ENCODE results near the gene QPRT. TPM values are rescaled to one million over a fixed set of nuclear protein-coding genes. Genes with fewer than 3 reads are reported as not detected.

Gene QPRT
- total and polyA plus RNA-seq, 2 experiments from 2014 or later, result 65.4 to 128 TPM

- TF ChIP-seq REST (IDR thresholded peaks at IDR 0.05; ENCODE audit: unreplicated experiment) (no peak), EZH2 (IDR thresholded peaks at IDR 0.05; ENCODE audit: low read depth, unreplicated experiment) (no peak), ETS1 (IDR thresholded peaks at IDR 0.05) (no peak)
Measured at GRCh38 chr16:29712809-29713208, 33.8 kb downstream of the QPRT start (continued).

GRCh38 chr16:29714396-29714795 is 35.4 kb downstream of the QPRT start:
- Histone ChIP-seq H3K36me3 (ENCODE audit: insufficient read depth) (peaks cover 35% of the 10 kb centered on the region), H3K4me2 (no peak overlapping the region), H3K27me3 (ENCODE audit: insufficient read depth) (no peaks in the 10 kb centered on the region), H3K79me2 (replicated peaks; ENCODE audit: insufficient read depth) (peaks cover 93% of the 10 kb centered on the region), H4K20me1 (replicated peaks; ENCODE audit: insufficient read depth) (peaks cover 27% of the 10 kb centered on the region), H3K27ac (ENCODE audit: low read depth) (peak overlapping the region; percentile 51; the same call in 1 of the 2 replicates), H2AFZ (no peak overlapping the region), H3K4me3 (no peak overlapping the region), H3F3A (replicated peaks; ENCODE audit: low read depth) (peaks cover 29% of the 10 kb centered on the region; the same call in 1 of the 2 replicates), H3K9me2 (ENCODE audit: insufficient read depth) (no peaks in the 10 kb centered on the region), H3K4me1 (ENCODE audit: insufficient read depth) (peaks cover 53% of the 10 kb centered on the region)
- H3K36me3 Mint-ChIP-seq (ENCODE audit: low read depth), result peaks cover 89% of the 10 kb centered on the region
- DNase-seq (ENCODE audit: low spot score) (no peak), ATAC-seq (no peak)
- peaks cover 28% of the 10 kb centered on the region for H3K27me3 Mint-ChIP-seq (ENCODE audit: insufficient read depth, low read depth, poor library complexity)
- H3K4me1 Mint-ChIP-seq, result peaks cover 47% of the 10 kb centered on the region
- H3K4me3 Mint-ChIP-seq, result no peak overlapping the region
- no peak overlapping the region for H3K27ac Mint-ChIP-seq
- peaks cover 7% of the 10 kb centered on the region; the same call in 2 of the 3 replicates for H3K9me3 Mint-ChIP-seq
- TF ChIP-seq CREB1 (CRISPR knock-in tag; IDR thresholded peaks at IDR 0.05; ENCODE audit: low read depth) (no peak), ZNF114 (CRISPR knock-in tag; IDR thresholded peaks at IDR 0.05) (no peak), CTCF (conservative IDR thresholded peaks at IDR 0.05; ENCODE audit: low read depth in 2 of 2) (no peak), JUNB (IDR thresholded peaks at IDR 0.05; ENCODE audit: unreplicated experiment) (no peak), NANOG (IDR thresholded peaks at IDR 0.05; ENCODE audit: borderline replicate concordance) (no peak), STAT1 (IDR thresholded peaks at IDR 0.05; ENCODE audit: unreplicated experiment) (no peak), EZH2 (IDR thresholded peaks at IDR 0.05; ENCODE audit: low read depth, unreplicated experiment) (no peak), ZNF462 (CRISPR knock-in tag; IDR thresholded peaks at IDR 0.05) (no peak)

All from GM23338 (cell line).